Ascending aorta (tissue), 2 donors: ENCODE data around the gene SERINC2. TPM values are rescaled to one million over a fixed set of nuclear protein-coding genes. Genes with fewer than 3 reads are reported as not detected.
A peak's percentile ranks its signal among the peaks of the same experiment; 100 is the strongest.

Experiments used
- DNase-seq, 2 donors: peaks; one replicate each; pipeline ENCODE4 v3.0.0-alpha.2; 2019; ENCODE audit warnings: low spot score in 2 of 2
- H3K27ac ChIP-seq, 2 donors: fragments of 200-600 bp; sonication (generic); one replicate each; pipeline ENCODE4 v1.5.1; 2016 to 2017; ENCODE audit warnings: mild to moderate bottlenecking in 1 of 2
- H3K27me3 ChIP-seq: fragments of 200-600 bp; sonication (generic); one replicate; pipeline ENCODE4 v1.5.1; 2017
- H3K36me3 ChIP-seq, 2 donors: fragments of 200-600 bp; sonication (generic); one replicate each; pipeline ENCODE4 v1.5.1; 2016
- H3K4me1 ChIP-seq, 2 donors: fragments of 200-600 bp; sonication (generic); one replicate each; pipeline ENCODE4 v1.5.1; 2016 to 2017; ENCODE audit warnings: mild to moderate bottlenecking in 1 of 2
- H3K4me3 ChIP-seq, 2 donors: fragments of 200-600 bp; sonication (generic); one replicate each; pipeline ENCODE4 v1.5.1; 2016 to 2017; ENCODE audit warnings: mild to moderate bottlenecking in 1 of 2
- H3K9me3 ChIP-seq, 2 donors: fragments of 200-600 bp; sonication (generic); one replicate each; pipeline ENCODE4 v1.5.1; 2016
- intact Hi-C: fragments of 100-400 bp; cut with DNase I; formaldehyde crosslinking; loops from one replicate; pipeline ENCODE4 v1.15.1; 2023
- total RNA-seq: library from RNA; depleted of rRNA; stranded (reverse); fragments of >200 nt; gene quantifications from one replicate; pipeline ENCODE4 v1.1.0, GENCODE V29; 2016
- TF ChIP-seq, protein P1 (sequence below), 3 experiments: fragments of 200-600 bp in 2 of 3; fragments of 450-650 bp in 1 of 3; sonication (generic) in 2 of 3; IDR thresholded peaks; one replicate each; pipeline ENCODE4 v1.5.1; 2016 to 2019; ENCODE audit warnings: antibody characterized with exemption in 3 of 3, mild to moderate bottlenecking in 1 of 3, moderate library complexity in 1 of 3

The SERINC2 gene
- total RNA-seq, 1 donor from 2014 or later: 10.7 TPM

DNA sequence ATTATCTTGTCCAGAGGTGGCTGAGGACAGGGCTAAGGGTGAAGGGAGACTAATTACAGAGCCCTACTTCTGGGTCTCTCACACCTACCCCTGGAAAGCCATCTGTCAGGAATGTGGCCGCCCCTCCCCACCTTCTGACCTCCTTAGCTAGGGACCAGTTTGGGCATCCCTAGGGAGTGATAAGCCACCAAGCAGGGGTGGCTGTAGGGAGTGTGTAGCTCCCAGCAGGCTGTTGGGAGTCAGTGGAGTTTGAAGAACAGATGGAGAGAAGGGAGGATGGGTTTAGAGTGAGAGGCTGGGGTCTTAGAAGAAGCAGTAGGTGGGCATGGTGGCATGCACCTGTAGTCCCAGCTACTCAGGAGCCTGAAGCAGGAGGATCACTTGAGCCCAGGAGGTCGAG, 808 bp upstream of the SERINC2 start:
- no peaks in the 10 kb centered on the region for H3K9me3 ChIP-seq
- H3K27ac ChIP-seq: no peak overlapping the region
- H3K27me3 ChIP-seq: no peaks in the 10 kb centered on the region
- H3K4me3 ChIP-seq: no peak overlapping the region
- H3K36me3 ChIP-seq: no peaks in the 10 kb centered on the region
- intact Hi-C loops: no loop called here
- TF ChIP-seq, protein P1, sequence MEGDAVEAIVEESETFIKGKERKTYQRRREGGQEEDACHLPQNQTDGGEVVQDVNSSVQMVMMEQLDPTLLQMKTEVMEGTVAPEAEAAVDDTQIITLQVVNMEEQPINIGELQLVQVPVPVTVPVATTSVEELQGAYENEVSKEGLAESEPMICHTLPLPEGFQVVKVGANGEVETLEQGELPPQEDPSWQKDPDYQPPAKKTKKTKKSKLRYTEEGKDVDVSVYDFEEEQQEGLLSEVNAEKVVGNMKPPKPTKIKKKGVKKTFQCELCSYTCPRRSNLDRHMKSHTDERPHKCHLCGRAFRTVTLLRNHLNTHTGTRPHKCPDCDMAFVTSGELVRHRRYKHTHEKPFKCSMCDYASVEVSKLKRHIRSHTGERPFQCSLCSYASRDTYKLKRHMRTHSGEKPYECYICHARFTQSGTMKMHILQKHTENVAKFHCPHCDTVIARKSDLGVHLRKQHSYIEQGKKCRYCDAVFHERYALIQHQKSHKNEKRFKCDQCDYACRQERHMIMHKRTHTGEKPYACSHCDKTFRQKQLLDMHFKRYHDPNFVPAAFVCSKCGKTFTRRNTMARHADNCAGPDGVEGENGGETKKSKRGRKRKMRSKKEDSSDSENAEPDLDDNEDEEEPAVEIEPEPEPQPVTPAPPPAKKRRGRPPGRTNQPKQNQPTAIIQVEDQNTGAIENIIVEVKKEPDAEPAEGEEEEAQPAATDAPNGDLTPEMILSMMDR (IDR thresholded peaks at IDR 0.05): no peak
- peaks cover 0 to 12% of the 10 kb centered on the region in 2 donors for H3K4me1 ChIP-seq
- DNase-seq: no peak

DNA sequence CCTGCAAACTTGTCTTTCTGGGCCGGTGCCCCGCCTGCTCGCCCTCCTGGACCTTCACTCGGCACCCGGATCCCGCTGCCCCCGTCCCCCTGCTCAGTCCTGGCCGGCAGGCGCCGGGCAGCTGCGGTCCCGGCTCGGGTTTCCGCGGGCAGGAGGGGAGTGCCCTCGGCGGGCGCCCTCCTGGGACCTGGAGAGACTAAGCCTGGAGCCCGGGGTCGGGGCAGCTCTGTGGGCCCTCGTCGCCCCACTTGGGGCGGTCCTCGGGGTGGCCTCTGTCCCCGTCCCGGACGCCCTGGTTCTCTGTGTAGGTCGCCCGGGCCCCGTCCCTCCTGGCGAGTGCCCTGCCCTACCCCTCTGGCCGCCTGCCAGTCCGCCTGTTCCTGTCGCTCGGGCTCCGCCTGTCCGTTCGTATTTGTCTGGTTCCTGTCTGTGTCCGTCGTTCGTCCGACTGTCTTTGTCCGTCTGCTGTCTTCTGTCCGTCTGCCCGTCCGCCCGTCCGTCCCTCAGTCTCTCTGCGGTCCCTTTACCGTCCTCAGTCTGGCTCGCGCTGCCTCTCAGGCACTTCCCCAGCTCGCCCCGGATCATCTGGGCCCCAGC, 490 bp downstream of the SERINC2 start:
- peak; percentile 19 to 79 for DNase-seq
- Histone ChIP-seq H3K4me1 (peaks cover 0 to 12% of the 10 kb centered on the region in 2 donors), H3K27me3 (no peaks in the 10 kb centered on the region), H3K9me3 (no peaks in the 10 kb centered on the region), H3K4me3 (peak overlapping the region; percentile 71 to 78), H3K27ac (no peak overlapping the region), H3K36me3 (no peaks in the 10 kb centered on the region)
- intact Hi-C loops: no loop called here
- TF ChIP-seq, protein P1 (IDR thresholded peaks at IDR 0.05): no peak

DNA sequence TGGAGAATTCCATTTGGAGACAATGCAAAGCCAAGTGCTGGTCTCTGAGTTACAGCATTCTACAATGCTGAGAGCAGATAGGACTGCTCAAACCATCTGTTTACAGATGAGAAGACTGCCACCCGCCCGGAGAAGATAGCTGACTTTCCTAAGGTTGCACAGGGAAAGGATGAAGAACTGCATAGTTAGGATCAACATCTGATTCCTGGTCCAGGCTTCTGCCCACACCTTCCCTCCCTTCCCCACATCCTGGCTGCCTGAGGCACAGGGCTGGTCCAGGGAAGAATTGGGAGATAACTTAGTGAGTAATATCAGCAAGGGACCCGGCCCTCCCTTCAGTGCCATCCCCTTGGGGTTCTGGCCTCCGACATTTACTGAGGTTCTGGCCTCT, 2.0 kb downstream of the SERINC2 start:
- H3K36me3 ChIP-seq: no peaks in the 10 kb centered on the region
- intact Hi-C loops: no loop called here
- no peaks in the 10 kb centered on the region for H3K9me3 ChIP-seq
- peaks cover 0 to 12% of the 10 kb centered on the region in 2 donors for H3K4me1 ChIP-seq
- H3K4me3 ChIP-seq: no peak overlapping the region
- TF ChIP-seq, protein P1 (IDR thresholded peaks at IDR 0.05): no peak
- no peak overlapping the region for H3K27ac ChIP-seq
- DNase-seq: no peak
- H3K27me3 ChIP-seq: no peaks in the 10 kb centered on the region

DNA sequence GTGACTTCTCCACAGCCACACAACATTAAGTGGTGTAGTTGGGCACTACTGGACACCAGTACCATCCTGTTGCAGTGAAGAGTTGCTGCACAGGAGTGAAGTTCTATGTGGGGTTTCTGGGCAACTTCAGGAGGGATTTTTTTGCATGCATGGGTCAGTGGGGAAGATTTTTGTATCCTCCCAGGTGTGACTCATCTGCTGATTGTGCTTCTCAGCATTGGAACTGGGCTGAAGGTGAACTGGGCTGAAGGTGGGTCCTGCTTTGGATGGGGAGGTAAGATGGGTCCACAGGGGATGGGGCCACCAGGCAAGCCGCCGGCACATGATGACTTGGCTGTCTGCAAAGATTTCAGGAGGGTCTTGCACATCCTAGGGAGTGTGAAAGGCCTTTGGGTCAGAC, 2.6 kb downstream of the SERINC2 start:
- Histone ChIP-seq H3K36me3 (no peaks in the 10 kb centered on the region), H3K4me3 (no peak overlapping the region), H3K27me3 (no peaks in the 10 kb centered on the region), H3K9me3 (no peaks in the 10 kb centered on the region), H3K27ac (no peak overlapping the region), H3K4me1 (peaks cover 0 to 12% of the 10 kb centered on the region in 2 donors)
- intact Hi-C loops: no loop called here
- TF ChIP-seq, protein P1 (IDR thresholded peaks at IDR 0.05): no peak
- no peak for DNase-seq

DNA sequence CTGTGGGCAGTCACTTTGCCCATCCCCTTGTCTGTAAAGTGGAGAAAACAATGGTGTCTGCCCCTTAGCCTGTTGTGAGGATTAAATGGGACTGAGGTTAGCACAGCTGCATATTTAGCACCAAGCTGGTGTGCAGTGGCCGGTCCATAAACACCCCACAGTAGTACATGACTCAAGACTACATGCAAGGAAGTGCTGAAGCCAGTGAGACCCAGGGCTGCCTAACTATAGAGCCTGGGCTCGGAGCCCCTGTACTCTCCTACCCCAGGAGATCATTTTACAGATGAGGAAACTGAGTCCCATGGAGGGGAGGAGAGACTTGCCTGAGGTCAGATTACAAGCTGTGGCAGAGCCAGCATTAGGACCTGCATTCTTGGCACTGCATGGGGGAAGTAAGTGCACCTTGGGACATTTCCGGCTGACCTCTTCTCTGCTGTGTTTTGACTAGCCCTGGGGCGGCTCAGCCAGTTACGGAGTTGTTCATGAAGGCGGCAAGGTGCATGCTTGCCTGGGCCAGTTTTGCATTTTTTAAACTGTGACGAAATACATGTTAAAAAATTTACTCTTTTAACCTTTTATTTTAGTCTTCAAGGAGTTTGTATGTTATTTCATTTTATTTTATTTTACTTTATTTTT, 3.2 kb downstream of the SERINC2 start:
- no peak for DNase-seq
- Histone ChIP-seq H3K9me3 (no peaks in the 10 kb centered on the region), H3K36me3 (no peaks in the 10 kb centered on the region), H3K27me3 (no peaks in the 10 kb centered on the region), H3K4me1 (peaks cover 0 to 12% of the 10 kb centered on the region in 2 donors), H3K4me3 (no peak overlapping the region), H3K27ac (no peak overlapping the region)
- intact Hi-C loops: no loop called here
- TF ChIP-seq, protein P1 (IDR thresholded peaks at IDR 0.05): no peak
